Stimulated activated CD8-positive, alpha-beta memory T cell treated with anti-CD3 and anti-CD28 coated beads, Interleukin-12 subunit alpha, Interleukin-12 subunit beta, amount 100 ng/mL, for 24 hours (primary cell): ENCODE measurements around the gene NFATC2.
"Not testable (repeated sequence)": the region's sequence is repeated elsewhere in the genome, so short reads cannot be mapped to it uniquely, and the experiment has no call there.

Experiments
- DNase-seq: peaks from one replicate; pipeline ENCODE4 v3.0.0-alpha.2; 2020; ENCODE audit errors: extremely low read depth

The NFATC2 gene

DNA sequence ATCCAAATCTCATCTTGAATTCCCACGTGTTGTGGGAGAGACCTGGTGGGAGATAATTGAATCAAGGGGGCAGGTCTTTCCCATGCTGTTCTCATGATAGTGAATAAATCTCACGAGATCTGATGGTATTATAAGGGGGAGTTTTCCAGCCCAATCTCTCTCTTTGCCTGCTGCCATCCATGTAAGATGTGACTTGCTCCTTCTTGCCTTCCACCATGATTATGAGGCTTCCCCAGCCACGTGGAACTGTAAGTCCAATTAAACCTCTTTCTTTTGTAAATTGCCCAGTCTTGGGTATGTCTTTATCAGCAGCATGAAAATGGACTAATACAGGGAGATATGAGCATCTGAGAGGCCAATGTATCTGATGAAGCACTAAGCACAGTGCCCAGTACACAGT, 26.0 kb upstream of the NFATC2 start:
- not testable (repeated sequence) for DNase-seq

DNA sequence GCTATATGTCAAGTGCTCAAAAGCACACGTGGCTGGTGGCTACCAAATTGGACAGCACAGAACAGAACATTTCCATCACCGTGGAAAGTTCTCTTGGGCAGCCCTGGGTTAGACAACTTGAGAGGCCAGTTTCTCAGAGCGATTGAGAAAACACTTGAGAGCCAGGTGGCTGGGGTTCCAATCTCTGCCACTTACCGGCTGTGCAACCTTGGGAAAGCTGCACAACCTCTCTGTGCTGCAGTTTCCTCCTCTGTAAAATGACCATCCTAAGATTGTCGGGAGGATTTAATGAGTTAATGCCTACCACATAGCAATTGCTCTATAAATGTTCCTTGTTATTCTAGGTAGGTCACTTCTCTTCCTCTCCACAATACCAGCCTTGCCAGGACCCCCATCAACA, 25.1 kb upstream of the NFATC2 start:
- no peak for DNase-seq

DNA sequence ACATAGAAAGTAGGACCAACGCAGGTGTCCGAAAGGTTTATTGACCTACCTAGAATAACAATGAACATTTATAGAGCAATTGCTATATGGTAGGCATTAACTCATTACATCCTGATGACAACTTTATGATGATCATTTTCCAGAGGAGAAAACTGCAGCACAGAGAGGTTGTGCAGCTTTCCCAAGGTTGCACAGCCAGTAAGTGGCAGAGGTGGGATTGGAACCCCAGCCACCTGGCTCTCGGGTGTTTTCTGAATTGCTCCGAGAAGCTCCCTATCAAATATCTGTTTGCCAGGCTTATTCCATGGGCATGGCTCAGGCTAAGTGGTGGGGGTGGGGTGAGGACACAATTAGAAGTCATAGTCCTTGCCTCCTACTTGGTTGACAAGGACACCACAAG, 24.1 kb upstream of the NFATC2 start:
- DNase-seq = no peak

GRCh38 chr20:51565298-51566144, 23.0 kb upstream of the NFATC2 start:
- no peak for DNase-seq

DNA sequence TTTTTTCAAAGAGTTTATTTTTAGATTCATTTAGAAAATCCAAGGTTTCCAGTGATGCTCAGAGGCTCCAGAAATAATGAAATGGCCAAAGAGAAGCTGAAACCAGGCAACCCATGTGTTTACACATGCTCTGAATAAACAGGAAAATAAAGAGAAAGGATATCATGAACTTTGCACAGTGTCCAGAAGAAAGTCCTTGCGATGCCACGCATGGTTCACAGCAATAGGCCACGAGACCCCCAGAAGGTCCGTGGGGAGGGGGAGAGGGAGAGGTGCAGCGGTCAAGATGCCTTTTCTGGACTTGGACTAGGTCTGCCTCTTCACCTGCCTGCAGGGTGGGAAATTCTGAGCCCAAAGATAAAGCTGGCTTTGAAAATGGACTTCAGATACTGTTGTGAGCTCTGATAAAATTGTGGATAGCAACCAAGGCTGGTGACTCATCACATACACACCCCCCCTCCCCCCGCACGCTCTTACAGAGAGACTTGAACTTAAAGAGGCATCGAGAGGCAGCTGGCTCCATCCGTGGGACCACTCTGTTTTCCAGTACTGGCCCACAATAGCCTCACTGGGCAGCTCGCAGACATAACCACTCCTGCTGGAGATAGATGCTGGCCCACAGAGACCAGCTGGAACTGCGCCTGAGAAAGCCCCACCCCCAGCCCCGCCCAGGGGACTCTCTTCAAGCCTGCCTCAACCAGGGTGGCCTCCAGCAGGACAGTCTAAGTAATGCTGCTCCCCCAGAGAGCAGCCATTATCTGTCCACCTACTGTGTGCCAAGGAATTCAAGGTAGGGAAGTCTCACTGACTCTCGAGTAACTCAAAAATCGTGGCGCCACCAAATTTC, 21.2 kb upstream of the NFATC2 start:
- DNase-seq = no peak

- no peak for DNase-seq
Measured at GRCh38 chr20:51563174-51563485, 20.6 kb upstream of the NFATC2 start.

DNA sequence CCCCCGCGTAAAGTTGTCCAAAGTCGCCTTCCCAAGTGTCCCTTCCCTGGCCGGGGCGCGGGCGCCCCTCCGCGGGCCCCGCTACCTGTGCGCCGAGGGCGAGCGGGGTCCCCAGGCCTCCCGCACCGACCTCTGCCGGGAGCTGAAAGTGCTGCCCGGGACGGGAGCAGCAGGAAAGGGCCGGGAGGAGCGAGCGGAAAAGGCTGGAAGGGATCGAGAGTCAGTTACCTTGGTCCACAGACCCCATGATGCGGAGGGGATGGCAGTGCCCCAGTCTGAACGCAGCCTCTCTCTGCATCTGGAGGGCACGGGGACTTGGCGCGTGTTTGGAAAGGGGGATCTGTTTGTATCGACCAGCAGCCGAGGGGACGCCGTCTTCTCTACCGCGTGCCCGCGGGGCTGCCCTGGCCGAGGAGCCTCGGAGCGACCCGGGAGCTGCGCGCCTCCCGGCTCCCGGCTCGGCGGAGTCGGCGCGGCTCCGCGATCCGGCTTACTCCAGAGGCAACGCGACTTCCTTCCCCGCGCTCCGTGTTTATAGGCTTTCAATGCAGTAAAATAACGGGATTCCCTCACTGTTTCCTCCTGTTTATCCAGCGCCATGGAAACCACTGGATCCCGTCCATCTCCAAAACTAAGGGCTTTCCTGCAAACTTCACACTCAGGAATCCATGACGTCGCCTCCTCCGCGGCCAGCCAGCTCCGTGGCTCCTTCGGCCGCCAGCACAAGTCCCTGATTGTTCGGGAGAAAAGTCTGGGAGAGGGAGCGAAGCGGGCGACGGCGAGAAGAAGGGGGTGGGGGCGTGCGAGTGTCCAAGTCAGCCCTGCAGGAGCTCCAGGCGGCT, 20.0 kb upstream of the NFATC2 start:
- no peak for DNase-seq

- no peak for DNase-seq
Measured at GRCh38 chr20:51562027-51562331, 19.5 kb upstream of the NFATC2 start.

- no peak for DNase-seq
Measured at GRCh38 chr20:51560550-51561307, 18.2 kb upstream of the NFATC2 start.

- no peak for DNase-seq
Measured at GRCh38 chr20:51560042-51560441, 17.5 kb upstream of the NFATC2 start.

GRCh38 chr20:51554538-51555165, 12.1 kb upstream of the NFATC2 start:
- DNase-seq = no peak

DNA sequence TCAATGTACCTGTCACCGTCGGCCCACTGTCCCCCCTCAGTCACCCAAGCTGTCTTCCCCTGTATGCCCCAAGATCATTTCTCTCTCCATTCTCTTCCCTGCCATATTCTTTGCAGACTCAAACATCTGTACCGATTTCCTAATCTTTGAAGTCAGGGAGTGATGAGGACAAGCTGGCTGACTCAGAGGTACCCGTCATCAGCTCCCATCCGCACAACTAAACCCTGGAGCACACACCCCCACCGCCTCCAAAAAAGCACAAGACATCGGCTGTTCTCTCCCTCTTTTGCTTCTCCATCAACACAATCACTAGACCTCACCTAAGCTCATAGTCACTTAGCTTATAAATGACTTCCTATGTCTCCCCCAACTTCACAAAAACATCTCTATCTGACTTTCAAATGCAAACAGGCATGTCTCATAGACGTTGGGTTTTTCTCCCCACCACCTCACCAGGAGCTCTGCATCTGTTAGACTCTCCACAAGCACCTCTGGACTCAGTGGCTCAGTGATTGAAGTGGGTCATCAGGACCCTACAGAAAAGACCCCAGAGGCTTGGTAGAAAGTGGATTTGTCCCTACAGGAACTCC, 11.5 kb upstream of the NFATC2 start:
- no peak for DNase-seq

DNA sequence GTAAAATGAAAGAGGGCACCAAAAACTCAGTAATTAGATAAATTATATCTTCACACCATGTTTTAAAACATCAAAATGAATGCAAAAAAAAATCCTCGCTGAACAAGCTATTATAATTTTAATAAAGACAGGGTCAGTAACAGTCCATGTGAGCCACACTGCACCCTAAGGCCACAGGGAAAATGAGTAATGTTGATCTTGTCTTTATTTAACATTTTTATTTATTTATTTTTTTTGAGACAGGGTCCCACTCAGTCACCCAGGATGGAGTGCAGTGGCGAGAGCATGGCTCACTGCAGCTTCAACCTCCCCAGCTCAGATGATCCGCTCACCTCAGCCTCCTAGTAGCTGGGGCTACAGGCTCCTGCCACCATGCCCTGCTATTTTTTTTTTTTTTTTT, 8.7 kb upstream of the NFATC2 start:
- no peak for DNase-seq

GRCh38 chr20:51549474-51549873, 7.0 kb upstream of the NFATC2 start:
- no peak for DNase-seq

GRCh38 chr20:51547951-51548350, 5.4 kb upstream of the NFATC2 start:
- DNase-seq = no peak

- no peak for DNase-seq
Measured at GRCh38 chr20:51545515-51545914, 3.0 kb upstream of the NFATC2 start.

- DNase-seq = no peak
Measured at GRCh38 chr20:51543422-51543788, 886 bp upstream of the NFATC2 start.

DNA sequence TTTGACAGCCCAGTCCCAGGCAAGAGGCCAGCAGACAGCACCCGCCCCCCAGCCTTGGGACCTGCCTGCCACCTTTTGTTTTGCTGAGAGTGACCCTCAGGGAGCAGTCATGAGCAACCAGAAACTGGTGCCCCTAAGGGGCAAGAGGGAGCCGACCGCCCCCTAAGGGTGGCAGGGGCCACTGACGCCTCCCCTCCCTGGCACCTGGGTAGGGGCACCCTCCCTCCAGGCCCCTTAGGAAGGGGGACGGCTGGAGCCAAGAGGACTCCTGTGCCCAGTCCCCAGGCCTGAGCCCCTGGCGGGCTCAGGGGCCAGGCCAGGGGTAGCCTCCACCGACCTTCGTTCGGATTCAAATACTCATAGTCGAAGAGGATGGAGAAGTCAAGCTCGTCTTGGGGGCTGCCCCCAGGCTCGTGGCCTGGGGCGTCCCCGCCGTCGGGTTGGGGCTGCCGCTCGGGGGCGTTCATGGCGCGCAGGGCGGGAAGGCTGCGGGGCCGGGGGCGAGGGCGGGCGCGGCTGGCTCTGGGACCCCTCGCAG, 417 bp downstream of the NFATC2 start:
- DNase-seq = no peak

DNA sequence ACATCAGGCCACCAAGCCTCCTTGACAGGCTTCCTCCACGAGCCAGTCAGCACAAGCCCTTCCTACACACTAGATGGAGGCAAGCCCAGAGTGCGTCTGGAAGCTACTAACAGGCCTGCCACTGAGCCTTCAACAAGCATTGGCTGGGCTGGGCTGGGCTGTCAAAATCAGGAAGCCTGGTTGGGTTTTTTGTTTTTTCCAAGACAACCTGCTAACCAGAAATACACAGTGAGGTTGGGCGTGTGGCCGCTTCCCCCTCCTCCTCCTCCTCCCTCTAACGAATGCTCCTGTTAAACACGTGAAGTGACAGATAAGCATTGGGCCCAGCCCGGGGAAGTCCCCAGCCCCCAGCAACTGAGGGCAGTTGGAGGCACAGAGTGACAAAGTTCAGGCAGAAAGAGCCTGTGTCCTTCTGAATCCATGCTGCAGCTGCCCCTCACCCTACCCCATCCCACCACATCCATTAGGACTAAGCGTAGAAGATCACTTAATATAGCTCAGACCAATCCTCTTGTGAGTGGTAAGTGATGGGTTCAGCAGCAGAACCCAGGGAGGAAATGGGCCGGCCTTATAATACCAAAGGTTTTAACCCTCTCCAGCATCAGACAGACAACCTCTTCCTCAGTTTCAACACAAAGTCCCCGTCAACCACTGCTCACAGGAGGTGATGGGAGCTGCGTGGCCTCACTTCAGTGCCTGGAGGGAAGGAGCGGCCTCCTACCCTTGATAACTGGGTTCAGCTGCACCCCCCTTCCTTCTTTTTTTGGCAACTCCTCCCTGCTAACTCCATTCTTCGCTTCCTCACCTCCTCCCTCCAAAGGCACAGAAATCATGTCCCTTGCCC, 1.1 kb downstream of the NFATC2 start:
- DNase-seq = no peak

GRCh38 chr20:51540580-51540979, 1.9 kb downstream of the NFATC2 start:
- DNase-seq = no peak
